Esophagus muscularis mucosa (tissue), 3 donors: ENCODE measurements around the gene C9.
"Not testable (repeated sequence)": the region's sequence is repeated elsewhere in the genome, so short reads cannot be mapped to it uniquely, and the experiment has no call there.

Experiments
- POLR2A ChIP-seq: fragments of 450-650 bp; IDR thresholded peaks from one replicate; pipeline ENCODE4 v1.6.1; 2017; ENCODE audit warnings: antibody characterized with exemption, moderate library complexity, mild to moderate bottlenecking, low read depth
- POLR2AphosphoS5 ChIP-seq, 2 donors: sonication (generic); formaldehyde crosslinking; IDR thresholded peaks; one replicate each; pipeline ENCODE4 v1.6.1; 2017; ENCODE audit warnings: antibody characterized with exemption in 2 of 2
- TF ChIP-seq, protein P1 (sequence below), 3 experiments: fragments of 200-600 bp in 2 of 3; fragments of 450-650 bp in 1 of 3; sonication (generic) in 2 of 3; IDR thresholded peaks; one replicate each; pipeline ENCODE4 v1.5.1; 2017 to 2019; ENCODE audit warnings: antibody characterized with exemption in 3 of 3, mild to moderate bottlenecking in 2 of 3, moderate library complexity in 1 of 3

DNA sequence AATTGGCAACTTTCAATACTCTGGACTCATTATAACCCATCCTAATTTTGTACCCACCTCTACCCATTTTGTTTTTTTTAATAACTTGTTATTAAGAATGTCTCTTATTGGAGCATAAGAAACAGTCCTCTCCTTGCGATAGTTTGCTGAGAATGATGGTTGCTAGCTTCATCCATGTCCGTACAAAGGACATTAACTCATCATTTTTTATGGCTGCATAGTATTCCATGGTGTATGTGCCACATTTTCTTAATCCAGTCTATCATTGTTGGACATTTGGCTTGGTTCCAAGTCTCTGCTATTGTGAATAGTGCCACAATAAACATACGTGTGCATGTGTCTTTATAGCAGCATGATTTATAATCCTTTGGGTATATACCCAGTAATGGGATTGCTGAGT lies 39.5 kb upstream of the C9 start:
- TF ChIP-seq, protein P1, sequence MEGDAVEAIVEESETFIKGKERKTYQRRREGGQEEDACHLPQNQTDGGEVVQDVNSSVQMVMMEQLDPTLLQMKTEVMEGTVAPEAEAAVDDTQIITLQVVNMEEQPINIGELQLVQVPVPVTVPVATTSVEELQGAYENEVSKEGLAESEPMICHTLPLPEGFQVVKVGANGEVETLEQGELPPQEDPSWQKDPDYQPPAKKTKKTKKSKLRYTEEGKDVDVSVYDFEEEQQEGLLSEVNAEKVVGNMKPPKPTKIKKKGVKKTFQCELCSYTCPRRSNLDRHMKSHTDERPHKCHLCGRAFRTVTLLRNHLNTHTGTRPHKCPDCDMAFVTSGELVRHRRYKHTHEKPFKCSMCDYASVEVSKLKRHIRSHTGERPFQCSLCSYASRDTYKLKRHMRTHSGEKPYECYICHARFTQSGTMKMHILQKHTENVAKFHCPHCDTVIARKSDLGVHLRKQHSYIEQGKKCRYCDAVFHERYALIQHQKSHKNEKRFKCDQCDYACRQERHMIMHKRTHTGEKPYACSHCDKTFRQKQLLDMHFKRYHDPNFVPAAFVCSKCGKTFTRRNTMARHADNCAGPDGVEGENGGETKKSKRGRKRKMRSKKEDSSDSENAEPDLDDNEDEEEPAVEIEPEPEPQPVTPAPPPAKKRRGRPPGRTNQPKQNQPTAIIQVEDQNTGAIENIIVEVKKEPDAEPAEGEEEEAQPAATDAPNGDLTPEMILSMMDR (IDR thresholded peaks at IDR 0.05): not testable (repeated sequence)
- not testable (repeated sequence) for TF ChIP-seq POLR2AphosphoS5 (IDR thresholded peaks at IDR 0.05); POLR2A
